GM19239 (cell line): Measurements from ENCODE around the gene GATM.
"Not testable (repeated sequence)": the region's sequence is repeated elsewhere in the genome, so short reads cannot be mapped to it uniquely, and the experiment has no call there.

ENCODE experiments used
- DNase-seq: peaks from one replicate; pipeline ENCODE4 v3.0.0; 2011; ENCODE audit warnings: low spot score; ENCODE audit not compliant: insufficient read length
- FAIRE-seq: peaks from 2 replicates; lab custom pipeline; 2011; peaks lifted over from hg19 to GRCh38; lab: Jason Lieb, UNC

The GATM gene

GRCh38 chr15:45319472-45320214, 58.7 kb downstream of the GATM start:
- DNase-seq (no peak), FAIRE-seq (no peak)

GRCh38 chr15:45314960-45315359, 63.4 kb downstream of the GATM start:
- DNase-seq (no peak), FAIRE-seq (no peak)

- FAIRE-seq, DNase-seq: not testable (repeated sequence)
Measured at GRCh38 chr15:45314117-45314516, 64.2 kb downstream of the GATM start.
